H9 (cell line): ENCODE measurements around the gene PAOX. TPM values are rescaled to one million over a fixed set of nuclear protein-coding genes. Genes with fewer than 3 reads are reported as not detected.

Source experiments
- DNase-seq: peaks from one replicate; pipeline ENCODE4 v3.0.0-alpha.2; 2017
- H2AFZ ChIP-seq: one replicate; pipeline ENCODE4 v1.6.1; 2013; ENCODE audit warnings: mild to moderate bottlenecking, low read length, control low read depth, moderate library complexity
- H2AK5ac ChIP-seq: 2 replicates; pipeline ENCODE4 v1.6.1; 2013; ENCODE audit warnings: low read length, control low read depth, mixed read lengths; ENCODE audit not compliant: insufficient read length
- H2BK120ac ChIP-seq: one replicate; pipeline ENCODE4 v1.6.1; 2013; ENCODE audit warnings: low read depth, mild to moderate bottlenecking, low read length, control low read depth, inconsistent platforms; ENCODE audit not compliant: poor library complexity, severe bottlenecking
- H2BK12ac ChIP-seq: 2 replicates; pipeline ENCODE4 v1.6.1; 2013; ENCODE audit warnings: low read length, control low read depth, mixed read lengths, low read depth; ENCODE audit not compliant: insufficient read length
- H2BK15ac ChIP-seq: 2 replicates; pipeline ENCODE4 v1.6.1; 2013; ENCODE audit warnings: low read depth, low read length, control low read depth
- H2BK20ac ChIP-seq: one replicate; pipeline ENCODE4 v1.6.1; 2013; ENCODE audit warnings: low read depth, mild to moderate bottlenecking, low read length, control low read depth, inconsistent platforms; ENCODE audit not compliant: poor library complexity, severe bottlenecking
- H2BK5ac ChIP-seq: 2 replicates; pipeline ENCODE4 v1.6.1; 2013; ENCODE audit warnings: low read length, control low read depth, mixed read lengths; ENCODE audit not compliant: insufficient read length
- H3K14ac ChIP-seq: 2 replicates; pipeline ENCODE4 v1.6.1; 2013; ENCODE audit warnings: low read length, control low read depth; ENCODE audit not compliant: insufficient read depth
- H3K18ac ChIP-seq: 2 replicates; pipeline ENCODE4 v1.6.1; 2013; ENCODE audit warnings: low read depth, mild to moderate bottlenecking, mixed read lengths, low read length, control low read depth; ENCODE audit not compliant: insufficient read length
- H3K23ac ChIP-seq: 2 replicates; pipeline ENCODE4 v1.6.1; 2013; ENCODE audit warnings: low read length, control low read depth, mixed read lengths, low read depth; ENCODE audit not compliant: insufficient read length
- H3K23me2 ChIP-seq: 2 replicates; pipeline ENCODE4 v1.6.1; 2013; ENCODE audit warnings: low read depth, mild to moderate bottlenecking, mixed read lengths, low read length, control low read depth; ENCODE audit not compliant: insufficient read length, poor library complexity, severe bottlenecking
- H3K27ac ChIP-seq: 2 replicates; pipeline ENCODE4 v1.5.1; 2013; ENCODE audit warnings: low read length, control low read depth, mixed read lengths, low read depth; ENCODE audit not compliant: insufficient read length
- H3K27me3 ChIP-seq: 2 replicates; pipeline ENCODE4 v1.6.1; 2013; ENCODE audit warnings: low read length, control low read depth, inconsistent platforms; ENCODE audit not compliant: insufficient read depth
- H3K4ac ChIP-seq: 2 replicates; pipeline ENCODE4 v1.6.1; 2013; ENCODE audit warnings: low read depth, mild to moderate bottlenecking, control low read depth, inconsistent platforms, low read length, moderate library complexity
- H3K4me1 ChIP-seq: 2 replicates; pipeline ENCODE4 v1.6.1; 2013; ENCODE audit warnings: low read length, control low read depth, inconsistent platforms; ENCODE audit not compliant: insufficient read depth
- H3K4me2 ChIP-seq: 2 replicates; pipeline ENCODE4 v1.6.1; 2013; ENCODE audit warnings: low read length, control low read depth, mixed read lengths; ENCODE audit not compliant: insufficient read length, insufficient read depth
- H3K56ac ChIP-seq: 2 replicates; pipeline ENCODE4 v1.6.1; 2013; ENCODE audit warnings: low read depth, mild to moderate bottlenecking, mixed read lengths, low read length, control low read depth; ENCODE audit not compliant: insufficient read length
- H3K79me1 ChIP-seq: 2 replicates; pipeline ENCODE4 v1.6.1; 2013; ENCODE audit warnings: low read depth, mild to moderate bottlenecking, moderate library complexity, low read length, control low read depth, inconsistent platforms; ENCODE audit not compliant: insufficient read depth, poor library complexity, severe bottlenecking
- H3K79me2 ChIP-seq: 2 replicates; pipeline ENCODE4 v1.6.1; 2013; ENCODE audit warnings: low read length, control low read depth, inconsistent platforms; ENCODE audit not compliant: insufficient read depth
- H3K9ac ChIP-seq: 2 replicates; pipeline ENCODE4 v1.6.1; 2013; ENCODE audit warnings: low read length, control low read depth, mixed read lengths; ENCODE audit not compliant: insufficient read length; ENCODE audit errors: extremely low read depth
- H3K9me3 ChIP-seq: one replicate; pipeline ENCODE4 v1.6.1; 2013; ENCODE audit warnings: low read depth, low read length, inconsistent platforms; ENCODE audit not compliant: control insufficient read depth
- H3T11ph ChIP-seq: one replicate; pipeline ENCODE4 v1.6.1; 2013; ENCODE audit warnings: mild to moderate bottlenecking, low read length, control low read depth, inconsistent platforms
- H4K20me1 ChIP-seq: one replicate; pipeline ENCODE4 v1.6.1; 2013; ENCODE audit not compliant: control insufficient read depth, insufficient read length, insufficient read depth
- H4K5ac ChIP-seq: 2 replicates; pipeline ENCODE4 v1.6.1; 2013; ENCODE audit warnings: low read depth, mild to moderate bottlenecking, mixed read lengths, low read length, control low read depth; ENCODE audit not compliant: insufficient read length
- H4K8ac ChIP-seq: replicated peaks from 2 replicates; pipeline ENCODE4 v1.6.1; 2013; ENCODE audit warnings: low read length, control low read depth, mixed read lengths, low read depth; ENCODE audit not compliant: insufficient read length
- H4K91ac ChIP-seq: 2 replicates; pipeline ENCODE4 v1.6.1; 2013; ENCODE audit warnings: low read depth, mild to moderate bottlenecking, moderate library complexity, mixed read lengths, low read length, control low read depth; ENCODE audit not compliant: insufficient read length
- H3K27ac Mint-ChIP-seq, 3 experiments: 2 replicates in 2 of 3; 3 replicates in 1 of 3; pipeline ENCODE4 v1.8.0; 2020 to 2021; ENCODE audit warnings: mixed read lengths in 3 of 3, mild to moderate bottlenecking in 1 of 3, moderate library complexity in 1 of 3
- H3K27me3 Mint-ChIP-seq: 2 replicates; pipeline ENCODE4 v1.8.0; 2021; ENCODE audit warnings: low read depth, mild to moderate bottlenecking, moderate library complexity, mixed read lengths
- H3K36me3 Mint-ChIP-seq, 3 experiments: 2 replicates in 2 of 3; 3 replicates in 1 of 3; pipeline ENCODE4 v1.8.0; 2020 to 2021; ENCODE audit warnings: low read depth in 3 of 3, mixed read lengths in 3 of 3; ENCODE audit not compliant: insufficient read depth in 1 of 3
- H3K4me1 Mint-ChIP-seq, 2 experiments: 2 replicates each; pipeline ENCODE4 v1.8.0; 2020; ENCODE audit warnings: mixed read lengths in 2 of 2
- H3K4me3 Mint-ChIP-seq, 2 experiments: 2 replicates in 1 of 2; 3 replicates in 1 of 2; pipeline ENCODE4 v1.8.0; 2020 to 2021; ENCODE audit warnings: mild to moderate bottlenecking in 2 of 2, mixed read lengths in 2 of 2, moderate library complexity in 1 of 2
- H3K9me3 Mint-ChIP-seq, 2 experiments: 2 replicates in 1 of 2; 3 replicates in 1 of 2; pipeline ENCODE4 v1.8.0; 2020; ENCODE audit warnings: mild to moderate bottlenecking in 2 of 2, mixed read lengths in 2 of 2, moderate library complexity in 1 of 2
- CTCF ChIP-seq: fragments of 200-600 bp; sonication (generic); conservative IDR thresholded peaks from 3 replicates; pipeline ENCODE4 v1.8.0; 2021; ENCODE audit warnings: antibody characterized with exemption, mild to moderate bottlenecking
- WGBS: extraction: QIAGEN DNeasy Blood & Tissue Kit; methylation state at CpG from one replicate; pipeline ENCODE4 v1.1.7; 2013; ENCODE audit warnings: missing lambda C conversion rate, low lambda C conversion rate, mixed read lengths; ENCODE audit not compliant: insufficient read length; ENCODE audit errors: extremely low coverage; 5-methylcytosine and 5-hydroxymethylcytosine counted together
- total RNA-seq: library from RNA; stranded (reverse); gene quantifications from 2 replicates; pipeline ENCODE4 v1.2.1, GENCODE V29; 2021

PAOX gene
- total RNA-seq, 1 experiment from 2014 or later: 5.6 TPM

GRCh38 chr10:133403784-133404183 is 24.7 kb downstream of the PAOX start:
- no peaks in the 10 kb centered on the region for H3K4me1 Mint-ChIP-seq
- DNase-seq: no peak
- Histone ChIP-seq H4K5ac (no peak overlapping the region), H3K27ac (no peak overlapping the region), H3K9me3 (no peaks in the 10 kb centered on the region), H3K23ac (no peak overlapping the region), H3K27me3 (no peaks in the 10 kb centered on the region), H3K56ac (no peak overlapping the region), H2BK120ac (no peak overlapping the region), H3K79me1 (peaks cover 2% of the 10 kb centered on the region), H3K4me1 (no peaks in the 10 kb centered on the region), H2BK20ac (no peak overlapping the region), H3K18ac (no peak overlapping the region), H3K4me2 (no peak overlapping the region), H4K91ac (no peak overlapping the region), H2BK15ac (no peak overlapping the region), H2BK5ac (no peak overlapping the region), H2AFZ (no peak overlapping the region), H3K4ac (no peak overlapping the region), H2AK5ac (no peak overlapping the region), H3K23me2 (no peaks in the 10 kb centered on the region), H2BK12ac (no peak overlapping the region), H3K9ac (no peak overlapping the region), H4K20me1 (no peaks in the 10 kb centered on the region), H3K14ac (no peak overlapping the region), H3T11ph (no peak overlapping the region), H4K8ac (no peak overlapping the region), H3K79me2 (peaks cover 3% of the 10 kb centered on the region; the same call in 1 of the 2 replicates)
- peaks cover 0 to 3% of the 10 kb centered on the region in 2 experiments; a peak in 2 of 5 replicates for H3K9me3 Mint-ChIP-seq
- no peak overlapping the region; a peak in 1 of 7 replicates for H3K27ac Mint-ChIP-seq
- no peaks in the 10 kb centered on the region for H3K27me3 Mint-ChIP-seq
- peaks cover 66 to 91% (median 85%) of the 10 kb centered on the region in 3 experiments; a peak in 6 of 7 replicates for H3K36me3 Mint-ChIP-seq
- no CpG with 5 or more reads among the region's 5 CpGs for WGBS
- TF ChIP-seq CTCF: no peak
- no peak overlapping the region for H3K4me3 Mint-ChIP-seq
